ENCODE data around the gene MATN1. TPM values are rescaled to one million over a fixed set of nuclear protein-coding genes. Genes with fewer than 3 reads are reported as not detected.

Gene MATN1
- polyA plus RNA-seq, 1 donor = 1.1 TPM

DNA sequence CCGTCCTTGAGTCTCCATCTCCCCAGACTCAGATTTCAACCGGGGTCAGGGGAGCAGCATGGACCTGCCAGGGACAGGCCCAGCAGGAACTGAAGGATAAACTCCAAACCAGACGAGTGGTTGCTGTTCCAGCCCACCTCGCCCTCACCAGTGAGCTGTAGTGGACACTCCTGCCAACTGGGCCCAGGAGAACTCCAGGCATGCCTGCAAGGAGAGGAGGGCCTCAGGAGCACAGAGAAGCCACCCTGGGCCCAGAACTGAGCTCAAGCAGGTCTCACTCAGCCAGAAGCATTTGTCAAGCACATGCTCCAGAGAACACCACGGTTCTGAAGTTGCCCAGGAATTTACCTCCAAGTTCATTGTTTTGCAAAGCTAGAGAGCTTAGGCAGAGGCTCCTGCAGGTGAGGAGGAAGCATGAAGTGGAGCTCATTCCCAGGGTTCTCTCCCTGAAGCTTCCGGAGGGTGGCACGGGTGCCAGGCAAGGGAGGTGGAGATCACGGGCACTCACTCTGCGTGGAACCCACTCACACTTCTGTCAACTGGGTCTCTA lies 61.0 kb downstream of the MATN1 start:
- DNase-seq (ENCODE audit: low read depth) = no peak

DNA sequence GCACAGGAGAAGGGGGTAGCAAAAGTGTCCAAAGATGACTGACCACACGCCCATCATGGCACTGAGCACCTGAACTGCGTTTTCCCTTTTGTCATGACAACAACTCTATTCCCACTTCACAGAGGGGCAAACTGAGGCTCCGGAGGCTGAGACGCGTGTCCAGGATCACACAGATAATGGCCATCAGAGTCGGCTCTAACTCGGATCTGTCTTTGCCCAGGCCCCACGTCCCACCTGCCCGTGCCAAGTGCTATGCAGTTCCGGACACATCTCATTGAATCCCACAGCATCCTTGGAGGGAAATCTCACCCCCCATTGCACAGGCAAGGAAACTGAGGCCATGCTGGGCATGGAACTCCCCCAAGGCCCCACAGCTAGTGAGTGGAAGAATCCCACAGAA lies 62.1 kb downstream of the MATN1 start:
- DNase-seq (ENCODE audit: low read depth) = no peak

Other genes starting within 250 kb of the MATN1 start
- 13.9 TPM for gene LAPTM5, start 34.2 kb upstream of the MATN1 start, polyA plus RNA-seq (ENCODE audit: insufficient read length)
- gene SDC3, start 185.2 kb upstream of the MATN1 start, polyA plus RNA-seq (ENCODE audit: insufficient read length) = 42.3 TPM

Data from forelimb muscle (tissue), 1 donor.